Neural cell (in vitro differentiated cells): ENCODE data around the gene TRIP6.

Source experiments
- CTCF ChIP-seq: fragments of 450-650 bp; IDR thresholded peaks from 2 replicates; pipeline ENCODE4 v1.5.1; 2014; ENCODE audit warnings: antibody characterized with exemption, mild to moderate bottlenecking, moderate library complexity; ENCODE audit not compliant: poor library complexity, severe bottlenecking
- EP300 ChIP-seq: fragments of 450-650 bp; conservative IDR thresholded peaks from 2 replicates; pipeline ENCODE4 v1.6.1; 2014; ENCODE audit warnings: antibody characterized with exemption, mild to moderate bottlenecking, moderate library complexity; ENCODE audit not compliant: poor library complexity, severe bottlenecking
- EZH2 ChIP-seq: fragments of 200-600, 300-800 bp; shearing (Covaris generic), sonication (generic); IDR thresholded peaks from 2 replicates; pipeline ENCODE4 v1.6.1; 2014; ENCODE audit warnings: antibody characterized with exemption, low read length, borderline replicate concordance, mild to moderate bottlenecking; ENCODE audit not compliant: insufficient read depth, poor library complexity, severe bottlenecking
- POLR2AphosphoS5 ChIP-seq: IDR thresholded peaks from 2 replicates; pipeline ENCODE4 v1.6.1; 2012
- RAD21 ChIP-seq: fragments of 450-650 bp; conservative IDR thresholded peaks from 2 replicates; pipeline ENCODE4 v1.6.1; 2014; ENCODE audit warnings: antibody characterized with exemption, mild to moderate bottlenecking, moderate library complexity
- REST ChIP-seq: IDR thresholded peaks from 2 replicates; pipeline ENCODE4 v1.6.1; 2012; ENCODE audit warnings: borderline replicate concordance

GRCh38 chr7:100832281-100832633, 34.9 kb upstream of the TRIP6 start:
- TF ChIP-seq POLR2AphosphoS5 = no peak
- no peak for TF ChIP-seq CTCF
- no peak for TF ChIP-seq EZH2
- TF ChIP-seq REST = no peak
- no peak for TF ChIP-seq RAD21
- TF ChIP-seq EP300 = no peak
